Activated CD4-positive, CD25-positive, alpha-beta regulatory T cell treated with anti-CD3 and anti-CD28 coated beads, Interleukin-2, amount 50 U/mL, for 24 hours (primary cell): ENCODE results near the gene OR8S1.

Experiments
- ATAC-seq, 2 donors: fragments of 150-1000 bp; cut with Tn5 transposase; one replicate each; pipeline ENCODE4 v1.10.0; 2021; ENCODE audit warnings: mild to moderate bottlenecking in 1 of 2, moderate library complexity in 1 of 2

Gene OR8S1

DNA sequence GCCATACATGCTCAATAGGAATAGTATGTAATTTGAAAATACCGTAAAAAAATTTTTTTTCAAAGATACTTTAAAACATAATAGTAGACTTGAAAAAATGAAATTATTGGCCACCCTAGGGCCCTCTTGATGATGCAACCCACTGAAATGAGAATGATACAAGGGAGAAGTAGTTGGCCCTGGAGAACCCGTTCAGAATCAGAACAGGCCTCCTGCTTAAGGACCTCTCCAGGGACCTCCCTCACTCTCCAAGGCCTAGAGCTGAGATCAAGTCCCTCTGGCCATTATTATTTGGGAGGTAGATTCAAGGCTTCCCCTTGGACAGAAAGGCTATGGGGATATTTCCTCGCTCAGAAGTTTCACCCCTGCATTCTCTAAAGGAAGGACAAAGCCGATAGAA is 32.5 kb downstream of the OR8S1 start:
- no peak for ATAC-seq

DNA sequence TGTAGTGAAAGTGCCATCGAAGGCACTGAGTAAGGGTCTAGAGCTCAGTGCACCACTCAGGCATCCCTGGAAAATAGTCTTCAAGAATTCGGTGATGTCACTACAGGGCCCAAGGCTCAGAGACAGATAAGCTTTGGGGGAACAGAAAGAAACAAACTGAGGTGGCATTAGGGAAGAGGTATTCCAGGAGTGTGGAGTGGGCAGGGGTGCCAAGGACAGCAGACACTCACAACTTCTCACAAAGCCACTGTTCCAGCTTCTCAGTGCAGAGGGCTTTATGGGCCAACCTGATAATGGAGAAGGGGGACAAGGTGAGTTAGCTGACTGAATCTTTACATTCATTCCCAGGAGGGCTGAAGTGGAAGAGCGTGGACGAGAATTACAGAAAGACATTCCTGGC is 42.3 kb downstream of the OR8S1 start:
- ATAC-seq = no peak

DNA sequence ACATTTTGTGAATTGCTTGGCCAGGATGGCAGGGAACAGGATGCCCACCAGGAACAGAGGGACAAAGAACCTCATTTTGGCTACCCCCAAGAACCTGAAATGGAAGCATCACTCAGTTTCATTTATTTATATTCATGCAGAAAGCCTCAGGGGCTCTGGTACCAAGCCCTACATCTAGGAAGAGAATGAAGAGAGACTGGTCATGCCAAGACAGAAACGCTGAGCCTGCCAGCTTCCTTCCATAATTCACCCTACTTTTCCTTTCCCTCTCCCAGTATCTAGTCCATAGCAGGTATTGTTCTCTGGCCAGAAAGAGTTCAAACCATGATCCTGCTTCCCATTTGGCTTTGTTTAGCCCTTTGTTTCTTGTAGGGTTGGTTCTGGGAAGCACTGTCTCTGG is 44.5 kb downstream of the OR8S1 start, which contains the start of gene LALBA:
LALBA (minus strand) TSS at position 101 of the 400 bp plus-strand sequence; CDS start at position 75, 26 bp downstream.
- ATAC-seq = no peak

DNA sequence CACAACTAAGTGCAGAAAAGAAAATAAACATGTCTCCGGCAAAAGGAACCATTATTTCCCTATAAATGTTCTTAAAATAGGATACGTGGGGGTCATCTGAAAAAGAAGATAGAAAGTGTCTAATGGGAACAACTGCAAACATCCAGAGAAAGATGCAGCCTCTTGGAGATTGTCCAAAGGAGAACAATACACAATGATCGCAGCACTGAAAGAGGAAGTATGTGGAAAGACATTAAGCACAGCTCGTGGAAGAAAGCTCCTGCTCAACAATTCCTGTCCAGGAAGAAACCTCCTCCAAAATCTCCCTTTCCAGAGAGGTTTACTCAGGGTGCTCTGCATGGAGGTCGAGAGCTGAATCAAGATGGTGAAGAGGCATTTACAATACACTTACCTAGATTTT is 46.9 kb downstream of the OR8S1 start:
- no peak for ATAC-seq
